ENCODE measurements around the gene PCNT.

DNA sequence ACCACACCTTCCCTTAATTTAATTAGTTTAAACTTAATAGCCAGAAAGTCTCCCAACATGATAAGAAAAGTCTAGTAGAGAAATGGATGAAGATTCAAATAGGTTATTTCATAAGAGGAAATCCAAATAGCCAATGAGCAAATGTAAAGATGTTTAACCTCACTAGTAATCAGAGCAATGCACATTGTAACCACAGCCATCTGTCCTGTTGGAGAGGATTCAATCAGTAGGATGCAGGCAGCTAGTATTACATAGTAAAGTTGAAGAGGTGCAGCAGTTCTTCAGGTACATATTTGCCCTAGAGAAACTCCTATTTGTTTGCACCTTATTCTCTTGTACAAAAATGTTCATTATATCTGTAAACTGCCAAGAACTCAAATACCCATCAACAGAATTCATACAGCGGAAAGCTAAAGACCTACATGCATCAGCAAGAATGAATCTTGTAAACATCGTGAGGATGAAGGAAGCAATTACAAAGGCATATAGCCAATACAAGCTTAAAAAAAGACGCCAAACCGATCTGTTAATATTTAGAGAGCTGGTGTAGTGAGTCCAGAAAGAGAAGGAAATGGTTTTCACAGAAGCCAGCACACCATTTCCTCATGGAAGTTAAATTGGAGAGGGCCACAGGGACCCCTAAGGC is 162.6 kb downstream of the PCNT start:
- TF ChIP-seq CTCF (IDR thresholded peaks at IDR 0.05) (no peak), POLR2A (IDR thresholded peaks at IDR 0.05) (no peak)
